Thoracic aorta (tissue), 2 donors: Measurements from ENCODE around the gene NKAIN2. TPM values are rescaled to one million over a fixed set of nuclear protein-coding genes. Genes with fewer than 3 reads are reported as not detected.

Experiments
- ATAC-seq: fragments of 150-250 bp; one replicate; pipeline ENCODE4 v1.8.0; 2017; ENCODE audit warnings: low read depth; ENCODE audit not compliant: insufficient number of reproducible peaks, low FRiP score
- DNase-seq: peaks from one replicate; pipeline ENCODE4 v3.0.0-alpha.2; 2020; ENCODE audit warnings: low spot score
- H3K27ac ChIP-seq, 2 donors: fragments of 200-600 bp; sonication (generic); 1 replicate in 1 of 2; 2 replicates in 1 of 2; pipeline ENCODE4 v1.5.1; 2016; ENCODE audit warnings: mild to moderate bottlenecking in 2 of 2, moderate library complexity in 2 of 2
- H3K27me3 ChIP-seq: fragments of 200-600 bp; sonication (generic); replicated peaks from 2 replicates; pipeline ENCODE4 v1.6.0; 2016; ENCODE audit warnings: mild to moderate bottlenecking; ENCODE audit not compliant: insufficient read depth
- H3K36me3 ChIP-seq: fragments of 200-600 bp; sonication (generic); one replicate; pipeline ENCODE4 v1.5.1; 2016
- H3K4me1 ChIP-seq, 2 donors: fragments of 200-600 bp; sonication (generic); 1 replicate in 1 of 2; 2 replicates in 1 of 2; pipeline versions ENCODE4 v1.5.1 to v1.6.0; 2016; ENCODE audit warnings: low read depth in 2 of 2, mild to moderate bottlenecking in 1 of 2; ENCODE audit not compliant: control insufficient read depth in 1 of 2
- H3K4me3 ChIP-seq: fragments of 200-600 bp; sonication (generic); 2 replicates; pipeline ENCODE4 v1.5.1; 2016; ENCODE audit warnings: mild to moderate bottlenecking
- H3K9me3 ChIP-seq: fragments of 200-600 bp; sonication (generic); 2 replicates; pipeline ENCODE4 v1.5.1; 2016
- CTCF ChIP-seq: fragments of 200-600 bp; sonication (generic); IDR thresholded peaks from one replicate; pipeline ENCODE4 v1.5.1; 2019; ENCODE audit warnings: antibody characterized with exemption
- total RNA-seq, 2 donors: library from RNA; depleted of rRNA; stranded (reverse); fragments of >200 nt; gene quantifications; one replicate each; pipeline versions ENCODE4 v1.1.0 to v1.2.3, GENCODE V29; 2016

NKAIN2 gene
- total RNA-seq, 2 donors from 2014 or later: 0.28 TPM; not detected in 1

- no peak overlapping the region for H3K4me3 ChIP-seq
- DNase-seq: no peak
- no peak overlapping the region for H3K27ac ChIP-seq
- no peaks in the 10 kb centered on the region for H3K27me3 ChIP-seq
- peaks cover 0 to 7% of the 10 kb centered on the region in 2 donors for H3K4me1 ChIP-seq
- no peaks in the 10 kb centered on the region for H3K36me3 ChIP-seq
- no peak for ATAC-seq
- no peak for TF ChIP-seq CTCF
- H3K9me3 ChIP-seq: no peaks in the 10 kb centered on the region
Observed at GRCh38 chr6:124200661-124201060, 397.0 kb downstream of the NKAIN2 start.

- Histone ChIP-seq H3K4me1 (peaks cover 0 to 7% of the 10 kb centered on the region in 2 donors), H3K27ac (no peak overlapping the region), H3K27me3 (no peaks in the 10 kb centered on the region), H3K4me3 (no peak overlapping the region), H3K36me3 (no peaks in the 10 kb centered on the region), H3K9me3 (no peaks in the 10 kb centered on the region)
- DNase-seq (no peak), ATAC-seq (no peak)
- TF ChIP-seq CTCF: no peak
Observed at GRCh38 chr6:124203101-124203811, 399.6 kb downstream of the NKAIN2 start.

- DNase-seq (no peak), ATAC-seq (no peak)
- TF ChIP-seq CTCF: no peak
- Histone ChIP-seq H3K4me1 (peaks cover 0 to 7% of the 10 kb centered on the region in 2 donors), H3K9me3 (no peaks in the 10 kb centered on the region), H3K36me3 (no peaks in the 10 kb centered on the region), H3K27me3 (no peaks in the 10 kb centered on the region), H3K27ac (no peak overlapping the region), H3K4me3 (no peak overlapping the region)
Observed at GRCh38 chr6:124203812-124204167, 400.1 kb downstream of the NKAIN2 start.

GRCh38 chr6:124205921-124206320 lies 402.3 kb downstream of the NKAIN2 start:
- ATAC-seq (no peak), DNase-seq (no peak)
- Histone ChIP-seq H3K4me3 (no peak overlapping the region), H3K27me3 (no peaks in the 10 kb centered on the region), H3K36me3 (no peaks in the 10 kb centered on the region), H3K27ac (no peak overlapping the region), H3K9me3 (no peaks in the 10 kb centered on the region), H3K4me1 (peaks cover 0 to 7% of the 10 kb centered on the region in 2 donors)
- TF ChIP-seq CTCF: no peak

- Histone ChIP-seq H3K36me3 (no peaks in the 10 kb centered on the region), H3K27me3 (no peaks in the 10 kb centered on the region), H3K9me3 (no peaks in the 10 kb centered on the region), H3K27ac (no peak overlapping the region), H3K4me1 (no peaks in the 10 kb centered on the region), H3K4me3 (no peak overlapping the region)
- DNase-seq: no peak
- no peak for TF ChIP-seq CTCF
- no peak for ATAC-seq
Observed at GRCh38 chr6:124223611-124224345, 420.1 kb downstream of the NKAIN2 start.
